ENCODE measurements around the gene L1CAM.

GRCh38 chrX:153874085-153874365 lies 11.9 kb downstream of the L1CAM start:
- TF ChIP-seq RBBP5 (IDR thresholded peaks at IDR 0.05; ENCODE audit: borderline replicate concordance, low read depth, low read length) (no peak), CTCF (IDR thresholded peaks at IDR 0.05; ENCODE audit: control extremely low read depth in 1 of 3, insufficient read depth in 1 of 3, low read depth in 1 of 3, low read length in 3 of 3) (no peak), YY1 (IDR thresholded peaks at IDR 0.05; ENCODE audit: low read depth, low read length) (no peak), CEBPB (IDR thresholded peaks at IDR 0.05; ENCODE audit: low read depth, low read length) (no peak), CBX8 (IDR thresholded peaks at IDR 0.05; ENCODE audit: borderline replicate concordance, low read depth, low read length) (no peak), MAX (IDR thresholded peaks at IDR 0.05) (no peak), RAD21 (IDR thresholded peaks at IDR 0.05 in 1 of 2, conservative IDR thresholded peaks at IDR 0.05 in 1 of 2; ENCODE audit: low read depth in 2 of 2, low read length in 2 of 2) (no peak), CBX5 (IDR thresholded peaks at IDR 0.05; ENCODE audit: low read depth, low read length) (no peak), E2F6 (IDR thresholded peaks at IDR 0.05) (no peak), EZH2 (IDR thresholded peaks at IDR 0.05; ENCODE audit: low read depth, low read length, severe bottlenecking) (no peak), USF2 (IDR thresholded peaks at IDR 0.05; ENCODE audit: low read length) (no peak), FOSL1 (IDR thresholded peaks at IDR 0.05; ENCODE audit: insufficient read depth, low read depth, low read length) (no peak), POLR2A (IDR thresholded peaks at IDR 0.05; ENCODE audit: control extremely low read depth in 1 of 2, low read depth in 2 of 2, low read length in 2 of 2) (no peak)
